HepG2 (cell line): ENCODE measurements around the gene JAGN1. TPM values are rescaled to one million over a fixed set of nuclear protein-coding genes. Genes with fewer than 3 reads are reported as not detected.

Source experiments
- ATAC-seq: fragments of 200-7000 bp; cut with Tn5 transposase; 3 replicates; pipeline ENCODE4 v1.9.1; 2020; ENCODE audit warnings: mild to moderate bottlenecking, moderate library complexity
- BruUV-seq: library from RNA; stranded (reverse); fragments of 400-500 nt; replicated peaks from 2 replicates; lab custom pipeline; 2021; lab: Mats Ljungman, UMichigan
- CTCF ChIA-PET: fragments of 300-600 bp; formaldehyde crosslinking; extraction: SDS; loops from one replicate; lab custom pipeline; 2021; ENCODE audit warnings: low total read pairs, inconsistent platforms, low intra/inter-chr PET ratio; lab: Yijun Ruan, JAX
- POLR2A ChIA-PET: fragments of 350-600 bp; sonication (Branson Sonifier 250); formaldehyde crosslinking; loops from one replicate; lab custom pipeline; 2020; ENCODE audit warnings: antibody characterized with exemption, inconsistent platforms; lab: Yijun Ruan, JAX
- DNase-seq: peaks from one replicate; pipeline ENCODE4 v3.0.0-alpha.2; 2015; ENCODE audit warnings: low spot score
- FAIRE-seq: peaks from 3 replicates; lab custom pipeline; 2011; peaks lifted over from hg19 to GRCh38; lab: Jason Lieb, UNC
- H2AFZ ChIP-seq: one replicate; pipeline ENCODE4 v1.6.1; 2011; ENCODE audit warnings: low read length, inconsistent platforms
- H3K27ac ChIP-seq: fragments of 300-600 bp; 3 replicates; pipeline ENCODE4 v1.8.0; 2011; ENCODE audit warnings: mixed run types, mild to moderate bottlenecking, mixed read lengths, low read length, inconsistent platforms; ENCODE audit not compliant: insufficient read depth; ENCODE audit errors: extremely low read length
- H3K27me3 ChIP-seq, 2 experiments: fragments of 200-600 bp in 1 of 2; 2 replicates in 1 of 2; 3 replicates in 1 of 2; pipeline versions ENCODE4 v1.6.0 to v1.8.0; 2011; ENCODE audit warnings: low read length in 2 of 2, mild to moderate bottlenecking in 2 of 2, moderate library complexity in 2 of 2, inconsistent platforms in 1 of 2; ENCODE audit not compliant: insufficient read depth in 2 of 2, control insufficient read depth in 1 of 2
- H3K36me3 ChIP-seq, 2 experiments: fragments of 200-600 bp in 1 of 2; replicated peaks in 1 of 2; 2 replicates in 1 of 2; 3 replicates in 1 of 2; pipeline versions ENCODE4 v1.5.1 to v1.8.0; 2011; ENCODE audit warnings: low read length in 2 of 2, inconsistent platforms in 1 of 2; ENCODE audit not compliant: insufficient read depth in 2 of 2, control insufficient read depth in 1 of 2
- H3K4me1 ChIP-seq: 2 replicates; pipeline ENCODE4 v1.5.1; 2012; ENCODE audit warnings: low read length, inconsistent platforms; ENCODE audit not compliant: insufficient read depth
- H3K4me2 ChIP-seq: 2 replicates; pipeline ENCODE4 v1.6.0; 2011; ENCODE audit warnings: low read depth, low read length, inconsistent platforms
- H3K4me3 ChIP-seq, 3 experiments: fragments of 200-600 bp in 1 of 3; sonication (generic), shearing (Covaris generic) in 1 of 3; replicated peaks in 1 of 3; 2 replicates each; pipeline ENCODE4 v1.5.1; 2011 to 2016; ENCODE audit warnings: low read length in 3 of 3, inconsistent platforms in 2 of 3, low read depth in 2 of 3, mild to moderate bottlenecking in 2 of 3, control low read depth in 1 of 3, mixed read lengths in 1 of 3; ENCODE audit not compliant: insufficient read depth in 1 of 3
- H3K79me2 ChIP-seq: one replicate; pipeline ENCODE4 v1.6.1; 2011; ENCODE audit warnings: low read length, inconsistent platforms; ENCODE audit not compliant: insufficient read depth
- H3K9ac ChIP-seq: 2 replicates; pipeline ENCODE4 v1.6.0; 2011; ENCODE audit warnings: mild to moderate bottlenecking, low read depth, low read length, inconsistent platforms; ENCODE audit not compliant: insufficient read depth
- H3K9me3 ChIP-seq: 2 replicates; pipeline ENCODE4 v1.5.1; 2012; ENCODE audit warnings: mild to moderate bottlenecking, low read length
- H4K20me1 ChIP-seq: 2 replicates; pipeline ENCODE4 v1.6.0; 2011; ENCODE audit warnings: inconsistent platforms, mild to moderate bottlenecking, low read length, moderate library complexity; ENCODE audit not compliant: insufficient read depth
- ESRRA ChIP-seq: sonication (generic); formaldehyde crosslinking; IDR thresholded peaks from 2 replicates; pipeline ENCODE4 v1.5.1; 2020; ENCODE audit warnings: mild to moderate bottlenecking, low read depth, missing genetic modification reagents
- GABPB1 ChIP-seq: IDR thresholded peaks from 2 replicates; pipeline ENCODE4 v1.6.1; 2016; ENCODE audit warnings: mild to moderate bottlenecking, missing genetic modification reagents, moderate library complexity, missing compliant biosample characterization
- GATA4 ChIP-seq: sonication (generic); IDR thresholded peaks from 2 replicates; pipeline ENCODE4 v1.6.1; 2016; ENCODE audit warnings: antibody characterized with exemption, low read depth, borderline replicate concordance
- GPBP1L1 ChIP-seq: sonication (generic); formaldehyde crosslinking; IDR thresholded peaks from 2 replicates; pipeline ENCODE4 v1.5.0; 2020; ENCODE audit warnings: mild to moderate bottlenecking, missing genetic modification reagents
- HIVEP1 ChIP-seq: sonication (generic); formaldehyde crosslinking; IDR thresholded peaks from 2 replicates; pipeline ENCODE4 v1.4.0; 2020; ENCODE audit warnings: mild to moderate bottlenecking, missing genetic modification reagents
- MIER2 ChIP-seq: IDR thresholded peaks from 2 replicates; pipeline ENCODE4 v1.6.1; 2016; ENCODE audit warnings: missing biosample characterization, missing genetic modification reagents
- TCF12 ChIP-seq, 2 experiments: fragments of 450-650 bp in 1 of 2; sonication (generic) in 1 of 2; formaldehyde crosslinking in 1 of 2; IDR thresholded peaks; 2 replicates each; pipeline versions ENCODE4 v1.6.1 to v1.8.0; 2017 to 2022; ENCODE audit warnings: antibody characterized with exemption in 1 of 2, mild to moderate bottlenecking in 1 of 2, missing genetic modification reagents in 1 of 2, moderate library complexity in 1 of 2
- ZHX2 ChIP-seq, 2 experiments: sonication (generic) in 1 of 2; formaldehyde crosslinking in 1 of 2; IDR thresholded peaks; 2 replicates each; pipeline versions ENCODE4 v1.6.1 to v1.9.0; 2014 to 2022; ENCODE audit warnings: antibody characterized with exemption in 1 of 2, borderline replicate concordance in 1 of 2, inconsistent platforms in 1 of 2, low read depth in 1 of 2, missing genetic modification reagents in 1 of 2
- ZNF235 ChIP-seq: sonication (generic); formaldehyde crosslinking; IDR thresholded peaks from 2 replicates; pipeline ENCODE4 v1.8.1; 2023; ENCODE audit warnings: mild to moderate bottlenecking, missing genetic modification reagents, borderline replicate concordance
- WGBS: methylation state at CpG from one replicate; pipeline ENCODE4 v1.1.6; 2017; ENCODE audit warnings: low lambda C conversion rate; 5-methylcytosine and 5-hydroxymethylcytosine counted together
- in situ Hi-C: cut with HindIII; loops from 2 replicates; pipeline ENCODE4 v1.10.0; 2017; ENCODE audit warnings: low pct_unique_long_range_greater_than_20kb; ENCODE audit not compliant: extremely low pct_ligation_motif_present
- intact Hi-C: fragments of 100-400 bp; cut with micrococcal nuclease; formaldehyde crosslinking; loops from one replicate; pipeline ENCODE4 v1.10.0; 2022; ENCODE audit not compliant: unreplicated experiment
- polyA plus RNA-seq, 8 experiments: library from polyadenylated mRNA; depleted of rRNA in 3 of 8; stranded (reverse) in 7 of 8; unstranded in 1 of 8; fragments of >200 nt; fragmentation: Illumina TruSeq in 4 of 8; extraction: Trizol in 4 of 8; gene quantifications; 2 replicates each; pipeline versions ENCODE4 v1.2.1 to v1.2.3, GENCODE V29; 2011 to 2016; ENCODE audit warnings: low read depth in 4 of 8, missing spikeins in 1 of 8, mixed read lengths in 1 of 8; ENCODE audit not compliant: insufficient read depth in 1 of 8
- total RNA-seq, 5 experiments: library from RNA; depleted of rRNA; stranded (reverse); fragments of >200 nt; fragmentation: Illumina TruSeq; extraction: Trizol; gene quantifications; 2 replicates each; pipeline ENCODE4 v1.2.3, GENCODE V29; 2016; ENCODE audit warnings: low read depth in 1 of 5
- TF ChIP-seq, protein P1 (sequence below): sonication (generic); formaldehyde crosslinking; IDR thresholded peaks from 2 replicates; pipeline ENCODE4 v1.4.0; 2020; ENCODE audit warnings: missing genetic modification reagents

JAGN1 gene
- total and polyA plus RNA-seq, 2 of the 13 experiments (the other 11 are each of a cell fraction or from before 2014, with no cell fraction given), result 49.9 to 50.9 TPM

- ATAC-seq (no peak), DNase-seq (no peak), FAIRE-seq (no peak)
- Histone ChIP-seq H3K9ac (no peak overlapping the region), H3K27me3 (peaks cover 2 to 32% of the 10 kb centered on the region in 2 experiments; a peak in 2 of 5 replicates), H3K9me3 (no peaks in the 10 kb centered on the region), H2AFZ (no peak overlapping the region), H3K27ac (no peak overlapping the region), H3K4me1 (0 out of 2 replicates have a peak, but pooled peaks cover 6% of the 10 kb centered on the region), H3K4me2 (no peak overlapping the region), H3K79me2 (no peaks in the 10 kb centered on the region), H3K4me3 (no peak overlapping the region), H4K20me1 (no peaks in the 10 kb centered on the region), H3K36me3 (no peaks in the 10 kb centered on the region)
- in situ Hi-C loops, result no loop called here
- ChIA-PET CTCF (no interaction called here), POLR2A (no interaction called here)
- no TSS peak for BruUV-seq
- 53% methylated on average over 3 of the region's 3 CpGs for WGBS
- intact Hi-C loops, result no loop called here
- TF ChIP-seq TCF12 (IDR thresholded peaks at IDR 0.05), result no peak
- TF ChIP-seq TCF12 (CRISPR knock-in tag; IDR thresholded peaks at IDR 0.05), result no peak
- no peak for TF ChIP-seq ESRRA
- TF ChIP-seq, protein P1, sequence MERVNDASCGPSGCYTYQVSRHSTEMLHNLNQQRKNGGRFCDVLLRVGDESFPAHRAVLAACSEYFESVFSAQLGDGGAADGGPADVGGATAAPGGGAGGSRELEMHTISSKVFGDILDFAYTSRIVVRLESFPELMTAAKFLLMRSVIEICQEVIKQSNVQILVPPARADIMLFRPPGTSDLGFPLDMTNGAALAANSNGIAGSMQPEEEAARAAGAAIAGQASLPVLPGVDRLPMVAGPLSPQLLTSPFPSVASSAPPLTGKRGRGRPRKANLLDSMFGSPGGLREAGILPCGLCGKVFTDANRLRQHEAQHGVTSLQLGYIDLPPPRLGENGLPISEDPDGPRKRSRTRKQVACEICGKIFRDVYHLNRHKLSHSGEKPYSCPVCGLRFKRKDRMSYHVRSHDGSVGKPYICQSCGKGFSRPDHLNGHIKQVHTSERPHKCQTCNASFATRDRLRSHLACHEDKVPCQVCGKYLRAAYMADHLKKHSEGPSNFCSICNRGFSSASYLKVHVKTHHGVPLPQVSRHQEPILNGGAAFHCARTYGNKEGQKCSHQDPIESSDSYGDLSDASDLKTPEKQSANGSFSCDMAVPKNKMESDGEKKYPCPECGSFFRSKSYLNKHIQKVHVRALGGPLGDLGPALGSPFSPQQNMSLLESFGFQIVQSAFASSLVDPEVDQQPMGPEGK, result no peak
- TF ChIP-seq ZNF235 (CRISPR knock-in tag), result no peak
- TF ChIP-seq MIER2 (CRISPR knock-in tag), result no peak
- TF ChIP-seq GABPB1 (CRISPR knock-in tag), result no peak
- no peak for TF ChIP-seq GPBP1L1
- no peak for TF ChIP-seq ZHX2 (IDR thresholded peaks at IDR 0.05; ENCODE audit: low read depth)
- no peak for TF ChIP-seq ZHX2 (CRISPR knock-in tag; IDR thresholded peaks at IDR 0.05; ENCODE audit: borderline replicate concordance)
- TF ChIP-seq GATA4, result no peak
- TF ChIP-seq HIVEP1, result no peak
Measured at GRCh38 chr3:9855594-9855993, 34.8 kb upstream of the JAGN1 start.
